A673 (cell line): Measurements from ENCODE around the gene CPOX.

Experiments used
- EZH2 ChIP-seq: fragments of 200-600 bp; sonication (generic); IDR thresholded peaks from 2 replicates; pipeline ENCODE4 v1.6.1; 2017; ENCODE audit warnings: borderline replicate concordance, low read depth, mild to moderate bottlenecking, mixed read lengths, antibody characterized with exemption, low read length; ENCODE audit not compliant: poor library complexity, severe bottlenecking
- TF ChIP-seq, protein P1 (sequence below): fragments of 300-800, 200-600 bp; sonication (generic); conservative IDR thresholded peaks from 2 replicates; pipeline ENCODE4 v1.5.1; 2017; ENCODE audit warnings: low read depth, mild to moderate bottlenecking, antibody characterized with exemption, low read length, moderate library complexity, mixed read lengths

GRCh38 chr3:98617841-98618240, 24.4 kb upstream of the CPOX start:
- TF ChIP-seq, protein P1, sequence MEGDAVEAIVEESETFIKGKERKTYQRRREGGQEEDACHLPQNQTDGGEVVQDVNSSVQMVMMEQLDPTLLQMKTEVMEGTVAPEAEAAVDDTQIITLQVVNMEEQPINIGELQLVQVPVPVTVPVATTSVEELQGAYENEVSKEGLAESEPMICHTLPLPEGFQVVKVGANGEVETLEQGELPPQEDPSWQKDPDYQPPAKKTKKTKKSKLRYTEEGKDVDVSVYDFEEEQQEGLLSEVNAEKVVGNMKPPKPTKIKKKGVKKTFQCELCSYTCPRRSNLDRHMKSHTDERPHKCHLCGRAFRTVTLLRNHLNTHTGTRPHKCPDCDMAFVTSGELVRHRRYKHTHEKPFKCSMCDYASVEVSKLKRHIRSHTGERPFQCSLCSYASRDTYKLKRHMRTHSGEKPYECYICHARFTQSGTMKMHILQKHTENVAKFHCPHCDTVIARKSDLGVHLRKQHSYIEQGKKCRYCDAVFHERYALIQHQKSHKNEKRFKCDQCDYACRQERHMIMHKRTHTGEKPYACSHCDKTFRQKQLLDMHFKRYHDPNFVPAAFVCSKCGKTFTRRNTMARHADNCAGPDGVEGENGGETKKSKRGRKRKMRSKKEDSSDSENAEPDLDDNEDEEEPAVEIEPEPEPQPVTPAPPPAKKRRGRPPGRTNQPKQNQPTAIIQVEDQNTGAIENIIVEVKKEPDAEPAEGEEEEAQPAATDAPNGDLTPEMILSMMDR = no peak
- TF ChIP-seq EZH2 = no peak
